GM21528 (cell line): Measurements from ENCODE around the gene PDE3B.
"Not testable (repeated sequence)": the region's sequence is repeated elsewhere in the genome, so short reads cannot be mapped to it uniquely, and the experiment has no call there.

Experiments
- ATAC-seq: cut with Tn5 transposase; IDR thresholded peaks from one replicate; pipeline ENCODE4 v1.9.1; 2021; ENCODE audit warnings: mild to moderate bottlenecking, moderate library complexity; ENCODE audit not compliant: unreplicated experiment, low FRiP score

PDE3B gene

DNA sequence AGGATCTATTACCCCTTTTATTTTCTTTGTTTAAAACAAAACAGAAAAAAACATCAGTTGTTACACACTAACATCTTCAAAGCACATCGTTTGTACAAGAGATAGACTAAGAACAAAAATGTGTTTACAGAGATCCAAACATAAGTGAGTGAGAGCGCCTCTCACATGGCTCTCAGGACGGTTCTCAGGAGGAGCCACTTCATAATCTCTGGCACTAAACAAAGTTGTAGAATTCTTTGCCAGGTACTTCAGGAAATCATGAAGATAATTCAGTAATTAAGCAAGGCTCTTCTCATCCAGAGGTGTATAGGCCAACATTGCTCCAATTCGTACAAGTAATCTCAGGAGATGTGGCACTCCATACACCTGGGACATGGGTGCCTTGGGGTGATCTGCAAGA, 29.8 kb downstream of the PDE3B start:
- no peak for ATAC-seq

DNA sequence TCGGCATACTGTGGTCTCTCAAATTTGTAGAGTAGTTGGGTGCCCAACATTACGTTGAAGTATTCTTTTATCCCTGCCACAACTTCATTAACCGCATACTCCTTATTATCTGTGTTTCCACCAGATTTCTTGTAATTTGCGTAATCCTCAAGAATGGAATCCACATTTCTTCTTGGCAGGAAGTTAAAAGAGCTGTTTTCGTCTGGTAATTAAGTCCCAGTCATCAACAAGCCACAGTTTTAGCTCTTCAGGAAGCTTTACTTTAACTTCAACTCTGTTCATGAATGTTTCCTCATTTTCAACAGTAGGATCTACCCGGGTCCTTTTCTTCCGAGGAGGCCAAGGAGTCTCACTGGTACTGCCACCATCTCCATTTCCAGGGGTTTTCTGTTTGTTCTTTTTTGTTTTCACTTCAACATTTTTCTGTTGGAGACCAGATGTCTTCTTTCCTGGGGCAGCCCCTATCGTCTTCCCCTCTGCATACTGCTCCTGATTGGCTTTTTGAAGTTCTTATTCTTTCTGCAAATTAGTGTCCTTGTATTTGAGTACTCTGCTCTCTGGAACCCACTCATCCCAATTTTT, 30.3 kb downstream of the PDE3B start:
- ATAC-seq, result no peak

DNA sequence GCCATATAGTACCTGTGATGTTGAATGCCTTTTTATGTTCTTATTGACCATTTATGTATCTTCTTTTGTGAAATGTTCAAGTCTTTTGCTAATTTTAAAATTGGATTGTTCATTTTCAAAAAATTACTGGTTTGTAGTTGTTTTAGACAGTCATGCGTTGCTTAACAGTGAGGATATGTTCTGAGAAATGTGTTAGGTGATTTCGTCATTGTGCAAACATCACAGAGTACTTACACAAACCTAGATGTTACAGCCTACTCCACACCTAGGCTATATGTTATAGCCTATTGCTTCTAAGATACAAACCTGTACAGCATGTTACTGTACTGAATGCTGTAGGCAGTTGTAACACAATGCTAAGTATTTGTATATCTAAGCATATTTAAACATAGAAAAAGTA, 32.5 kb downstream of the PDE3B start:
- ATAC-seq, result no peak

DNA sequence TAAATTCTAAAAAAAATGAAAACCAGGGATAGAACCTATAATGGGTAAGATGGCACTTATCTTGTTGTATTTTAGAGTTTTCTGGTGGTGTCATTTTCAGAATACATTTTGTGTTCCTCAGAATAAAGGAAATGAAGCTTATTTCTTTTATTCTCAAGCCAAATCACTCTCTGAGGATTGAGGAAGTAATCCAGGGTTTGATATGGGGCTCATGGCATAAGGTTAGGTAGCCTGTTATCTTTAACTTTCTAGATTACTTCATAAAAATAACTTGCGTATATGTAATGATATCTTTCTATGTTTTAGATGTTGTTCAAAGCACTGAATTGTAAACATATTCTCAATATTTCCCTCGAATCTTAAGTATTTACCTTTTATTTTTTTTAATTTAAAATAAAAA, 33.5 kb downstream of the PDE3B start:
- no peak for ATAC-seq

DNA sequence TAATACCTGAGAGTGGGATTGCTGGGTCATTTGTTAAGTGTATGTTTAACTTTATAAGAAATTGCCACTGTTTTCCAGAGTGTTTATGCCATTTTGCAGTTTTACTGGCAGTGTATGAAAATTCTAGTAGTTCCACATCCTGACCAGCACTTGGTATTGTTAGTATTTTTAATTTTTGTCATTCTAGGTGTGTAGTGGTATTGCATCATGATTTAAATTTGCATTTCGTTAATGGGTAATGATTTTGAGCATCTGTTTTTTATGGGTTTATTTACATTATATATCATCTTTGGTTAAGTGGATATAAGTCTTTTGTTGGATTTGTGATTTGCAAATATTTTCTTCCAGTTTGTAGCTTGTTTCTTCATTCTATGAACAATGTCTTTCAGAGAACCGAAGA, 34.7 kb downstream of the PDE3B start:
- ATAC-seq, result no peak

DNA sequence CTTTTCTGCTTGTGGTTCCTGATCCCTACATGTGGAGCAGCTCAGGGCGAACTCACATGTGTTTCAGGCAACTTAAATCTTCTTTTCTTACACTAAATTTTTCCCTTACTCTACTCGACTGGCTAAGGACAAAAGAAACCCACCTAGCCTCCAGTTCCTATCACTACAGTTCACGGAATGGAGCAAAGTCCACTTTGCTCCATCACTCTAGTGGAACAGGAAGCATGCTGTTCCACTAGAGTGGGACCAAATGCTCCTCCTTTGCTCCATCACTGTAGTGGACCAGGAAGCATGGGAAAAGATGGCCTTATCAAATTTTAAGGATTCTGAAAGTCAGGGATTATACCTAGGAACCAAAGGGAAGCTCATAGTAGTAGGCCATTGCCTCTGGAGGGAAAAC, 36.1 kb downstream of the PDE3B start:
- ATAC-seq, result no peak

DNA sequence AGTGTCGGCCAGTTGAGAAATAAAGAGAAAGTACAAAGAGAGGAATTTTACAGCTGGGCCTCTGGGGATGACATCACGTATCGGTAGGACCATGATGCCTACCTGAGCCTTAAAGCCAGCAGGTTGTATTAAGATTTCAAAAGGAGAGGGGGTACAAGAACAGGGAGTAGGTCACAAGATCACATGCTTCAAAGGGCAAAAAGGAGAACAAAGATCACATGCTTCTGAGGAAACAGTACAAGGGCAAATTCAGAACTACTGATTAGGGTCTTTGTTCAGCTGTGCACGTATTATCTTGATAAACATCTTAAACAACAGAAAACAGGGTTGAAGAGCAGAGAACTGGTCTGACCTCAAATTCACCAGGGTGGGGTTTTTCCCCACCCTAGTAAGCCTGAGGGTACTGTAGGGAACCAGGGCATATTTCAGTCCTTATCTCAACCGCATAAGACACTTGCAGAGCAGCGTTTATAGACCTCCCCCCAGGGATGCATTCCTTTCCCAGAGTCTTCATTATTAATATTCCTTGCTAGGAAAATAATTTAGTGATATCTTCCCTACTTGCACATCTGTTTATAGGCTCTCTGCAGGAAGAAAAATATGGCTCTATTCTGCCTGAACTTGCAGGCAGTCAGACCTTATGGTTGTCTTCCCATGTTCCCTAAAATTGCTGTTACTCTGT, 40.8 kb downstream of the PDE3B start:
- not testable (repeated sequence) for ATAC-seq

DNA sequence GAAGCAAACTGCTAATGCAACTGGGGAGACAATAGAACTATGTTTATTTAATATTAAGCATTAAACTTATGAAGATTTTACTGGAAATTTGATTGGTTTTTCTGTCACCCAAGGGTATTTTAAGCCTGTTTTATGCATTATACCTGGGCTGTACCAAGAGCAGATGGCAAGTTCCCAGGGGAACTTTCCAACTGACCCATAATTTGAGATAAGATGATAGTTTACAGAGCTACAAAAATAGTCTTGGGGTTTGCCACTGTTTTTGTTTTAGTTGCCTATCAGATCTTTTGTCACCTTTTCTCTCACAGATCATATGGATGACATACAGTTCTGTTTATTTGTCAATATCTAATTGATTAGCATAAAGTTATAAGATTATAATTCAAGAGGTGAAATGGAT, 43.9 kb downstream of the PDE3B start:
- ATAC-seq, result no peak

DNA sequence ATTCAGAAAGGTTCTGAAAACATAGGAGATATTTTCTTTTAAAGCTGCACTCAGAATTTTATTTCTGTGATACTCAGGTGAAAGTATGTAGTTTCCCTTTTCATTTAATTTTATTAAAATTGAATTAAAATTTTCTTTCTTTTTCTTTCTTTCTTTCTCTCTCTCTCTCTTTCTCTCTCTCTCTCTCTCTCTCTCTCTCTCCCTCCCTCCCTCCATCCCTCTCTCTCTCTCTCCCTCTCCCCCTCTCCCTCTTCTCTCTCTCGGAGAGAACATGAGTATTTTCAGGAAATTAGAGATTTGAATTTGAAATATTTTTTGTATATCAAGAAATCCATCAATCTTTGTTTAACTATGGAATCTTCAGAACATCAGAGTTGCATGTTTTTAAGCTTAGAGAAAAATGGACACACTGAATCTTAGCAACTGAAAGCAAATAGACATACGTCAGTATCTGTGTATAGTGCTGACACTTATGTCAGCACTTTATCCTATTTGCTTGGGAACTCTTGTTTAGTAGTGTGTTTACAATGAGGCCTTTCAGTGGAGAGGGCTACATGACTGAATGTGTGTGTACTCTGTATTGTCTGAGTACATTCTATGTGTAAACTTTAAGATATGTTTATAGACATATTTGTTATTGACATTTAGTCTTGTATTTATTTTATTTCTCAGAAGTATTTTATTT, 44.5 kb downstream of the PDE3B start:
- ATAC-seq, result no peak

DNA sequence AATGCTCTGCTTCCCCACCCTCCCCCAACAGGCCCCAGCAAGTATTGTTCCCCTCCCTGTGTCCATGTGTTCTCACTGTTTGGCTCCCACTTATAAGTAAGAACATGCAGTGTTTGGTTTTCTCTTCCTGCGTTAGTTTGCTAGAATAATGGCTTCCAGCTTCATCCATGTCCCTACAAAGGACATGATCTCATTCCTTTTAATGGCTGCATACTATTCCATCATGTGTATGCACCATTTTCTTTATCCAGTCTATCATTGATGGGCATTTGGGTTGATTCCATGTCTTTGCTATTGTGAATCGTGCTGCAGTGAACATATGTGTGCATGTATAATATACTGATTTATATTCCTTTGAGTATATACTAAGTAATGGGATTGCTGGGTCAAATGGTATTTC, 52.1 kb downstream of the PDE3B start:
- not testable (repeated sequence) for ATAC-seq

DNA sequence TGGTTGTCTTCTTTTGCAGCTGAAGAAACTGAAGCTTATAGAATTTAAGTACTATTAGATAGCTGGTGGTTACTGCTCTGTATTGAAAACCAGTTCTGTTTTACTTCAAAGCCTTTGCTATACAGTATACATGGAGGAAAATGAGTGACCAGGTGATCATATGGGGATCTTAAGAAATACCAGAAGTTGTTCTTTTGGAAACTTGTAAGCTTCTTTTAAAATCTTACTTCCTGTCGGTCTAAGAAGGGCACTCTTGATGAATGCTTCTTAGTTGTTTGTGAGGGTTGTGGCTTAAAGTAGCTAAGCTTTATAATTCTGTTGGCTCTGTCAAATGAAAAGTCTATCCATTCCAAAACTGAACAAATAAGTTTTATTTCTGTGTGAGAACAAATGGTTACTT, 55.2 kb downstream of the PDE3B start:
- no peak for ATAC-seq

DNA sequence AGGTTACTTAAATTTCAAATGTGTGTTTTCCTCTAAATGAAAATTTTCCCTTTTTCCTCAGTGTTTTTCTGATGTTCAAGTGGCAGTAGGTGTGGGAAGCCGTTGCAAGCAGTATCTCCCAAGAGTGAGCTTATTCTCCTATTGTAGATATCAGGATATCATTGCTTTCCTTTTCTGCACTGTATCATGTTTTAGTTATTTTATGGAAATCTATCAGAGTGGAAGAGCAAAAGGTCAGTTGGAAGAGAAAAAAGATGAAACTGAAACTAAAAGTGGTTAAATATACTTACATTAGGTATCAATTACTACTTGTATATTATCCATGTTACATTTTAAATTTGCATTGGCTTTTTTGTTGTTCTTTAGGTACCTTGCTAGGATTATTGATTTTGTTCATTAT, 57.0 kb downstream of the PDE3B start:
- no peak for ATAC-seq

DNA sequence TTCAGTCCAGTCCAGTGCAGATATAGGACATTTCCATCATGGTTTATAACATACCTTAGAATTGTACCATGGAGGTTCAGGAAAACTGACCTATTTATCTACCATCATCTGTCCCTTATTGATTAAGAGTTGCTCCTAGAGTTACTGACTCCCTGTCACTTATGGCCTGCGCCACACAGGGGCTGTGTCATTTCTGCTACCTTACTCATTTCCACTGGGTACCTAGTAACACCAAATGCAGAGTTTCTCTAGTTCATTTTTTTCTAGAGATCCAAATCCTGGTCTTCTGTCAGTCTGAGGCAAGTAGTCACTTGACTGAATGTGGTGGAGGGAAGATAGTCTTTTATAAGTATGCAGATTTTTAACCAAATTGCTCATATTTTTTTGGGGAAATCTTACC, 59.2 kb downstream of the PDE3B start:
- ATAC-seq, result no peak

DNA sequence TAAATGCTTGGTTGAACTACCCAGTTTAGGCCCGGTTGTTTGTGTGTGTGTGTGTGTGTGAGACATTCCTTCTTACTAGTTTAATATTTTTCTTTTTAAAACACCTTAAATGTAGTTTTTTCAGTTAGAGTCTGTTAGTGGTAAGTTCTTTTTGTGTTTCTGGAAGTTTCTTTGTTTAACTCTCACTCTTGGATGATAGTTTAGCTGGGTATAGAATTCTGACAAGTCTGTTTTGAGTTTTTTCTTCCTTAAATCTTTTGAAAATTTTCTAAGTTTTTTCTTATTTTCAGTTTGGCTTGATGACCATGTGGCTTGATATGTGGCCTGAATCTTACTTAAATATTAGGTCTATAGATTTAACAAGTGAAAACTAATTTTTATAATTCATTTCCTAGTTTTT, 60.1 kb downstream of the PDE3B start:
- ATAC-seq, result no peak

DNA sequence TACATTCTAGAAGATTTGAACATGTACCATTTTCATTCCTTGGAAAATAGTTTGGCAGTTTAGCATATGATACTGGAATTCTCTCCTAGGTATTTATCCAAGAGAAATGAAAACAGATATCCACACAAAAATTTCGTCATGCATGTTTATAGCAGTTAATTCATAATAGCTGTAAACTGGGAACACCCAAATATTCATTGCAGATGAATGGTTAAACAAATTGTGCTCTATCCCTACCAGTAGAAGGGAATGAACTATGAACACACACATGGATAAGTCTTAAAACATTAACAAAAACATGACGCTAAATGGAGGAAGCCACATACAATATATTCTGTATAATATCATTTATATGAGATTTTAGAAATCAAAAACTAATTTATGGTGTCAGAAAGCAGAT, 61.5 kb downstream of the PDE3B start:
- no peak for ATAC-seq

DNA sequence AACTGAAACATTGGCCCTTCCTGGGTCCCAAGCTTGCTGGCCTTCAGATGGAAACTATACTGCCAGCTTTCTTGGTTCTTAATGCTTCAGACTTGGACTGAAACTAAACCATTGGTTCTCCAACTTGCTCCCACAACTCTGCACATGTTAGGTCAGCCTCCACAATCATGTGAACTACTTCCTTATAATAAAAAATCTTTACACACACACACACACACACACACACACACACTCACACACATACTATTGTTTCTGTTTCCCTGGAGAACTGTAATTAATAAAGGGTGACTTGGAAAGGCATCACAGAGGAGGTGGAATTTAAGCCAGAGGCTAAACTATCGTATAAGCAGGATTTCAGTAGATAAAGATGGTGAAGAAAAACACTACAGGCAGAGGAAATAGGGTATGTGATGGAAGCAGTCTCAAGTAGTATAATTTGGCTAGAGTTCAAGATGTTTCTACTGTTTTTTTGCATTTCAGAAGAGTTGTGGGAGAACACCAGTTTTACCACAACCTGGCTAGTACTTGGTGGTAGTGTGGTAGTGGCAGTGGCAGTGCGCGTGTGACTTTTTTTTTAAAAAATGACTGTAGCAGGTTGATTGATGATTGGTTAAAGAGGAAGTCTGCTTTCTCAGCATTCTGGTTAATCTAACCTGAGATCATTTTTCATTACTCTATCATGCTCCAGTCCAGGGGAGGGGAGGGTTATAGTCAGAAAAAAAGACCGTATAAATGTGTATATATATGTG, 70.1 kb downstream of the PDE3B start:
- no peak for ATAC-seq

DNA sequence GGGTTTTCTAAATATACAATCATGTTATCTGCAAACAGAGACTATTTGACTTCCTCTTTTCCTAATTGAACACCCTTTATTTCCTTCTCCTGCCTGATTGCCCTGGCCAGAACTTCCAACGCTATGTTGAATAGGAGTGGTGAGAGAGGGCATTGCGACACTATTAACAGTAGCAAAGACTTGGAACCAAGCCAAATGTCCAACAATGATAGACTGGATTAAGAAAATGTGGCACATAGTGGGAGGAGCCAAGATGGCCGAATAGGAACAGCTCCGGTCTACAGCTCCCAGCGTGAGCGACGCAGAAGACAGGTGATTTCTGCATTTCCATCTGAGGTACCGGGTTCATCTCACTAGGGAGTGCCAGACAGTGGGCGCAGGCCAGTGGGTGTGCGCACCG, 72.1 kb downstream of the PDE3B start:
- not testable (repeated sequence) for ATAC-seq

DNA sequence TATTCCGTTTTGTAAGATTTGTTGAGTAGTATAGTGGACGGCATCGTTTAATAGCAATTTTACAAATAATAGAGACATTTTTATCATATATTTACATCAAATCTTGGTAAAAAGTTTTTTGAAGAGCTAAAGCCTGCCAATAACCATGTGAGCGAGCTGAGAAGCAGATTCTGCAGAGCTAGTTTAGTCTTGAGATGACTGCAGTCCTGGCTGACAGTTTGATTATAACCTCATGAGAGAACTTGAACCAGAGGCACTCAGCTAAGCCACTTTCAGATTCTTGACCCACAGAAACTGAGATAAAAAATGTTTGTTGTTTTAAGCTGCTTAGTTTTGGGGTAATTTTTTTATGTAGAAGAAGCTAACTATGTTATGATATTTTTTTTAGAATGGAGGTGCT, 78.9 kb downstream of the PDE3B start:
- ATAC-seq, result no peak

DNA sequence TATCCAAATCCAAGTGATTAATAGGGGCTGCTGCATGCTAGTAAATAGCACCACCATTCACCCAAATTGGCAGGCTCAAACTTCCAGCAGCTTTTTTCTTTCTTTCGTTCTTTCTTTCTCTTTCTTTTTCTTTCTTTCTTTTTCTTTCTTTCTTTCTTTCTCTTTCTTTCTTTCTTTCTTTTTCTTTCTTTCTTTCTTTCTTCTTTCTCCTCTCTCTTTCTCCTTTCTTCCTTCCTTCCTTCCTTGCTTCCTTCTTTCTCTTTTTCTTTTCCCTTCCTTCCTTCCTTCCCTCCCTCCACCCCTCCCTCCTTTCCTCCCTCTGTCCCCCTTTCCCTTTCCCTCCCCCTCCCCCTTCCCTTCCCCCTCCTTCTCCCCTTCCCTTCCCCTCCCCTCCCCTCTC, 81.5 kb downstream of the PDE3B start:
- ATAC-seq, result no peak

DNA sequence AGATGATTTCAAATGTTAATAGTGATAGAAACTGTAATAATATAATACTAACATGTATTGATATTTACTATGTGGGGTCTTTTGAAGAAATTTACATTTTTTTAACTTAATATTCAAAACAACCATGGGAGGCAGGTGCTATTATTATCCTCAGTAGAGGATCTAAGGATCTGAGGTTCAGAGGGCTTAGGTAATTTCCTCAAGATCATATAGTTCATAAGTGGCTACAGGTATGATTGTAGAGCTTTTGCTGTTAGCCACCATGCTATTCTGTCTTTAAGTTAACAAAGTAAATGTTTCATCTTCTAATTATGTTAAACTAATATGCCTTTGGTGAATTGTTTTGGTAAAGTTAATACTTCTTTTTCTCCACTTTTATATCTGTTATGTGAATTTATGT, 83.6 kb downstream of the PDE3B start:
- no peak for ATAC-seq

DNA sequence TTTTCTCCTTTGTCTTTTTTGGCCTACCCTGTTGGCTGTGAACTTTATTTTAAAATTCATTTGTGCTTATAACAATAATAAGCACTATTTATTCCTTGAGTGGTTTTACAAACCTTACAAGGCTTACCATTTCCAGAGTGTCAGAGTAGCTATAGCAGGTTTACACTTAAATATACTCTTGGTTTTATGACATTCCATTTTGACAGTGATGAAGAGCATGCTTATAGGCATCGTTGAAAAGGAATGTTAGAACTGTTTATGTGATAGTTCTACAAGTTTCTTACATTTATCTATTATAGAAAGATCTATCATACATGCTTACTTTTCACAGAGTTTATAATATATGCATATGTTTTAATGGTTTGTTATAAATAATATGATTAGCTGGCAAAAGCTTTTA, 84.1 kb downstream of the PDE3B start:
- ATAC-seq, result no peak
